ENCODE measurements around the gene CABP2. TPM values are rescaled to one million over a fixed set of nuclear protein-coding genes. Genes with fewer than 3 reads are reported as not detected.

The CABP2 gene
- total and polyA plus RNA-seq, 12 donors = not detected

DNA sequence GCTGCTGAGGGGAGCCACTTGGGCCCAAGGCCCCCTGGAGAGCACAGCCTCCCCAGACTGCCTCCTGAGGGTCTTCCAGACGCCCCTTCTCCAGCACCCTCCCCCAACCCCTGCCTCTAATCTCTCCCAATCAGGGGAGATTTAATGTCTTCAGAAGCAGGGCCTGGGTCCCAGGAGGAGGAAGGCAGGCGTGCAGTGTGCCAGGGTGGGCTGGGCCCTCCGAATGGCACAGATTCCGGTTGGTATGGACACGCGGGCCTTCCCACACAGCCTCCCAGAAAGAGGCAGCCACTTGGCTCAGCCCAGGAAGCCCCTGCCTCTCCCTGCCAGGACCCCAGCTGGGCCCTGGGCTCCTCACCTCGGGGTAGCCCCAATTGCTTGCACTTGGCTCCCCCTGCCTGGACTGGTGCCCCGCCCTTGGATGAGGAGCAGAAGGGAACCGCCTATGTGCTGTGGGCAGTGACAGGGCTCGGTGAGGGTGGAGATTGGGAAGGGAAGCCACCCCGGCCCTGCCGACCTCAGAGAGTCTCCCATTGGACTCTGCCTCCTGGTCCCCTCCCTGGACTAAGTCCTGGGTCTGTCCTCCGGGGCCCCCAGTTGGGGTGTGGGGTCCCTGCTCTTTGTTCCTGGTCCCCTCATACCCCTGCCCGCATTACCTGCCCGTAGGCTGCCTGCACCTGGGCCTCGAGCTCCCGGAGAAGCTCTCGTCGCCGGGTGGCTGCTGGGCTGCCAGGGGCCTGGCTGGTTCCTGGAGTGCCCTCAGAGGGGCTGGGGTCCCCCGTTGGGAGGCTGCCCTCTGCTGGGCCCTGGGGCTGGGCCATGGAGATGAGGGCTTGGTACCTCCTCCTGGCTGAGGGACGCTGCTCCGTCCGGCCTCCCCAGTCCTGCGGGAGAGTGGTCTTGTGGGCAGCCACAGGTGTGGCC, 572 bp upstream of the CABP2 start:
- peaks cover 0 to 6% (median 0%) of the 10 kb centered on the region in 7 donors for H3K27me3 ChIP-seq
- DNase-seq = no peak
- 82% methylated on average over 25 of the region's 25 CpGs for WGBS, 2 donors
- H3K36me3 ChIP-seq = no peaks in the 10 kb centered on the region
- H3K9me3 ChIP-seq = no peaks in the 10 kb centered on the region
- no peaks in the 10 kb centered on the region for H3K4me1 ChIP-seq
- TF ChIP-seq, protein P1, sequence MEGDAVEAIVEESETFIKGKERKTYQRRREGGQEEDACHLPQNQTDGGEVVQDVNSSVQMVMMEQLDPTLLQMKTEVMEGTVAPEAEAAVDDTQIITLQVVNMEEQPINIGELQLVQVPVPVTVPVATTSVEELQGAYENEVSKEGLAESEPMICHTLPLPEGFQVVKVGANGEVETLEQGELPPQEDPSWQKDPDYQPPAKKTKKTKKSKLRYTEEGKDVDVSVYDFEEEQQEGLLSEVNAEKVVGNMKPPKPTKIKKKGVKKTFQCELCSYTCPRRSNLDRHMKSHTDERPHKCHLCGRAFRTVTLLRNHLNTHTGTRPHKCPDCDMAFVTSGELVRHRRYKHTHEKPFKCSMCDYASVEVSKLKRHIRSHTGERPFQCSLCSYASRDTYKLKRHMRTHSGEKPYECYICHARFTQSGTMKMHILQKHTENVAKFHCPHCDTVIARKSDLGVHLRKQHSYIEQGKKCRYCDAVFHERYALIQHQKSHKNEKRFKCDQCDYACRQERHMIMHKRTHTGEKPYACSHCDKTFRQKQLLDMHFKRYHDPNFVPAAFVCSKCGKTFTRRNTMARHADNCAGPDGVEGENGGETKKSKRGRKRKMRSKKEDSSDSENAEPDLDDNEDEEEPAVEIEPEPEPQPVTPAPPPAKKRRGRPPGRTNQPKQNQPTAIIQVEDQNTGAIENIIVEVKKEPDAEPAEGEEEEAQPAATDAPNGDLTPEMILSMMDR (IDR thresholded peaks at IDR 0.05) = no peak
- intact Hi-C loops (cut with DNase I) = no loop called here
- no peak overlapping the region for H3K27ac ChIP-seq
- no peak overlapping the region for H3K4me3 ChIP-seq
- ATAC-seq = peak in 4 of 8 donors; percentile 9 to 36 (median 18)

DNA sequence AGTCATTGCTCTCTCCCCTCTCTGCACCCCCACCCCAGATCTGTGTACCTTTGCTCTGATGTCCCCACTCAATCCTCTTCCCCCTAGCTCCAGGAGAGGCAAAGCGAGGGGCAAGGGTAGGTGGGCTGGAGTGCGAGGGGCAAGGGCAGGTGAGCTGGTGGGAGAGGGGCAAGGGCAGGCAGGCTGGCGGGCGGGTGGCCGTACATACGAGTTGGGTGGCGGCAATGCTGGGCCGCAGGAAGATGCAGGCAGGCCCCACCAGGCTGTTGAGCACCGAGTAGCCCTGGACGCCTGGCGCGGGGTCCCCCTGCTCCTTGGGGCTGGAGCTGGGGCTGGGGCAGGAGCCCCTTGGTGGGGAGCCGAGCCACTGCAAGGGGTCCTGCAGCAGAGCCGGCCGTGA, 908 bp downstream of the CABP2 start:
- no peaks in the 10 kb centered on the region for H3K4me1 ChIP-seq
- H3K27me3 ChIP-seq = peaks cover 0 to 6% (median 0%) of the 10 kb centered on the region in 7 donors
- TF ChIP-seq, protein P1 (IDR thresholded peaks at IDR 0.05) = no peak
- H3K27ac ChIP-seq = no peak overlapping the region
- no peak overlapping the region for H3K4me3 ChIP-seq
- H3K36me3 ChIP-seq = no peaks in the 10 kb centered on the region
- H3K9me3 ChIP-seq = no peaks in the 10 kb centered on the region
- no peak for DNase-seq
- peak in 1 of 8 donors; percentile 31 for ATAC-seq
- intact Hi-C loops (cut with DNase I) = no loop called here
- WGBS, 2 donors = 91 to 95% methylated on average over 15 of the region's 15 CpGs

DNA sequence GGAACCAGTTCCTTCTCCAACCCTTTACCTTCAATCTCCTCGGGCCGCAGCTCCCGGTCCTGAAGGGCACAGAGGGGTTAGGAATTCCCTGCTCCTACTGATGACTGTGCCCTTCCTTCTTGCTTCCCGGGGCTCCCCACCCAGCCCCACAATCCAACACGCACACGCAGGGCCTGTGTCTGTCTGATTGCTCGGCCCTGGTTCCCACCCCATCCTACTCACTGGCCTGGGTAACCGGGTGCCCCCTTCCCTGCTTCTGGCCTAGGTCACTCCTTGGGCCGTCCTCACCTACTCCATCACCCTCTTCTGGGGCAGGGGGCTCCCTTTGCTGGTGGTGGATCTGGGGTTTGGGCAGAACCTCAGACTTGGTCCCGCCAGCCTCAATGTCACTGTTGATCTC, 1.3 kb downstream of the CABP2 start:
- no peak overlapping the region for H3K27ac ChIP-seq
- no peaks in the 10 kb centered on the region for H3K36me3 ChIP-seq
- no peak overlapping the region for H3K4me3 ChIP-seq
- H3K4me1 ChIP-seq = no peaks in the 10 kb centered on the region
- H3K27me3 ChIP-seq = peaks cover 0 to 6% (median 0%) of the 10 kb centered on the region in 7 donors
- intact Hi-C loops (cut with DNase I) = no loop called here
- H3K9me3 ChIP-seq = no peaks in the 10 kb centered on the region
- TF ChIP-seq, protein P1 (IDR thresholded peaks at IDR 0.05) = no peak
- DNase-seq (no peak), ATAC-seq (no peak)
- 81 to 82% methylated on average over 10 of the region's 10 CpGs for WGBS, 2 donors

DNA sequence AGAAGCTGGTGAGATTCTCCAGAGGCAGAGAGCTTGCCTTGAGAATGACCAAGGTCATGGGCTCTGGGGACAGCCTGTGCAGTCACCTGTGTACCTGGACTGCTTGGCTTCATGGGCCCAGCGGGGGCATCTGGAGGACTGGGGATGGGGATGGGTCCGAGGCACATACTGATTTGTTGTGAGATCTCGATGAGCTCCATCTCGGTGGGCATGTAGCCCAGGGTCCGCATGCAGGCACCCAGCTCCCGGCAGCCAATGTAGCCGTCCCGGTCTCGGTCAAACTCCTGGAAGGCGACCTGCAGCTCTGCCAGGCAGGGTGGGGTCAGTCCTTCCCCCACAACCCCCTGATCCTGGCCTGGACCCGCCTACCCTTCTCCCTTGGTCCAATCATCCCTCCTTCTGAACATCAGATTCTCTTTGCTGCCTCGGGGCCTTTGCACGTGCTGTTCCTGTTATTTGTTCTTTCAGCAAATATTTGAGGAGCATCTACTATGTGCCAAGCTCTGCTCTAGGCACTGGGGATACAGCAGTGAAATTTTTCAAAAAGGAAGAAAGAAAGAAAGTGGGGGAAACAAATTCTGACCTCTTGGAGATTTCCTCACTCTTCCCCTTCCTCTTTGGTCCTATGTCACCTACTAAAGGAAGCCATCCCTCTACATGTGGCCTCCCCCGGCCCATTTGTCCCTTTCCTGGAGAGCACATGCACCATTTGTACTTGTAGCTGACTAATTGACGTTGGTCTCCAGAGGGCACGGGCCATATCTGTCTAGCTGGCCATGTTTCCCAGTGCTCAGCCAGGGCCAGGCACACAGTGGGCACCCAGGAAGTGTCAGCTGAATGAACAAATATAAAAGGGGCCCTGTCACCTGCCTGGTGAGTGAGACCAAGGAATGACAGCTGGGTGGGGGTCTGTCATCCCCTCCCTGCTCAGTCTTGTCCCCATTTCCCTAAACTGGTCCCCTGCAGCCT, 2.1 kb downstream of the CABP2 start:
- Histone ChIP-seq H3K27ac (no peak overlapping the region), H3K36me3 (no peaks in the 10 kb centered on the region), H3K4me1 (no peaks in the 10 kb centered on the region), H3K4me3 (no peak overlapping the region), H3K9me3 (no peaks in the 10 kb centered on the region), H3K27me3 (peaks cover 0 to 6% (median 0%) of the 10 kb centered on the region in 7 donors)
- TF ChIP-seq, protein P1 (IDR thresholded peaks at IDR 0.05) = no peak
- DNase-seq = no peak
- WGBS, 2 donors = 86 to 90% methylated on average over 16 of the region's 16 CpGs
- intact Hi-C loops (cut with DNase I) = no loop called here
- ATAC-seq = no peak
